Activated CD4-positive, alpha-beta memory T cell treated with anti-CD3 and anti-CD28 coated beads, Interleukin-2, amount 10 ng/mL, durations not matched to agents 7 days and 5 days (primary cell): ENCODE data around the gene SASH1. TPM values are rescaled to one million over a fixed set of nuclear protein-coding genes. Genes with fewer than 3 reads are reported as not detected.
A peak's percentile ranks its signal among the peaks of the same experiment; 100 is the strongest.
"Not testable (repeated sequence)": the region's sequence is repeated elsewhere in the genome, so short reads cannot be mapped to it uniquely, and the experiment has no call there.

Source experiments
- CTCF ChIA-PET: fragments of 350-600 bp; sonication (Branson Sonifier 250); formaldehyde crosslinking; loops from one replicate; lab custom pipeline; 2021; ENCODE audit warnings: antibody characterized with exemption, inconsistent platforms; lab: Charles Lee
- POLR2A ChIA-PET: fragments of 350-600 bp; sonication (Branson Sonifier 250); formaldehyde crosslinking; loops from one replicate; lab custom pipeline; 2021; ENCODE audit warnings: antibody characterized with exemption; lab: Charles Lee
- DNase-seq: peaks from one replicate; pipeline ENCODE4 v3.0.0-alpha.2; 2020
- H3K27ac Mint-ChIP-seq: one replicate; pipeline ENCODE4 v1.8.0; 2021; ENCODE audit warnings: mild to moderate bottlenecking, mixed read lengths
- H3K27me3 Mint-ChIP-seq: one replicate; pipeline ENCODE4 v1.8.0; 2021; ENCODE audit warnings: mixed read lengths
- H3K36me3 Mint-ChIP-seq: one replicate; pipeline ENCODE4 v1.8.0; 2021; ENCODE audit warnings: low read depth, mixed read lengths
- H3K4me1 Mint-ChIP-seq: one replicate; pipeline ENCODE4 v1.8.0; 2021; ENCODE audit warnings: mixed read lengths
- H3K4me3 Mint-ChIP-seq: one replicate; pipeline ENCODE4 v1.8.0; 2021; ENCODE audit warnings: mild to moderate bottlenecking, mixed read lengths
- H3K9me3 Mint-ChIP-seq: one replicate; pipeline ENCODE4 v1.8.0; 2021; ENCODE audit warnings: mixed read lengths
- total RNA-seq, 2 experiments: library from RNA; stranded (reverse); gene quantifications; one replicate each; pipeline ENCODE4 v1.2.3, GENCODE V29; 2021

SASH1 gene
- total RNA-seq, 2 experiments from 2014 or later, result 0.75 to 0.98 TPM

GRCh38 chr6:148340586-148341297 is 1.9 kb upstream of the SASH1 start:
- ChIA-PET POLR2A (no interaction called here), CTCF (no interaction called here)
- H3K4me1 Mint-ChIP-seq, result peaks cover 15% of the 10 kb centered on the region
- peaks cover 39% of the 10 kb centered on the region for H3K27me3 Mint-ChIP-seq
- H3K27ac Mint-ChIP-seq, result no peak overlapping the region
- no peaks in the 10 kb centered on the region for H3K36me3 Mint-ChIP-seq
- DNase-seq, result no peak
- no peaks in the 10 kb centered on the region for H3K9me3 Mint-ChIP-seq
- H3K4me3 Mint-ChIP-seq, result no peak overlapping the region

GRCh38 chr6:148342100-148342349 is 613 bp upstream of the SASH1 start:
- Mint-ChIP-seq H3K9me3 (no peaks in the 10 kb centered on the region), H3K4me3 (peak overlapping the region; percentile 72), H3K27ac (no peak overlapping the region), H3K36me3 (no peaks in the 10 kb centered on the region), H3K27me3 (peaks cover 48% of the 10 kb centered on the region), H3K4me1 (peaks cover 15% of the 10 kb centered on the region)
- CTCF ChIA-PET, result no interaction called here
- POLR2A ChIA-PET, result no interaction called here
- no peak for DNase-seq

GRCh38 chr6:148343047-148343782 is 577 bp downstream of the SASH1 start:
- peak overlapping the region; percentile 53 for H3K4me3 Mint-ChIP-seq
- POLR2A ChIA-PET, result interaction anchor here (0.7 kb wide), 1 partner anchor 54 kb away, joined by 3 read pairs; no protein-coding TSS in a partner anchor
- H3K27me3 Mint-ChIP-seq, result peaks cover 55% of the 10 kb centered on the region

GRCh38 chr6:148345176-148345575 is 2.5 kb downstream of the SASH1 start:
- no peaks in the 10 kb centered on the region for H3K9me3 Mint-ChIP-seq
- H3K27ac Mint-ChIP-seq, result no peak overlapping the region
- ChIA-PET POLR2A (no interaction called here), CTCF (no interaction called here)
- H3K4me3 Mint-ChIP-seq, result no peak overlapping the region
- H3K36me3 Mint-ChIP-seq, result no peaks in the 10 kb centered on the region
- DNase-seq, result no peak
- H3K27me3 Mint-ChIP-seq, result peaks cover 61% of the 10 kb centered on the region
- H3K4me1 Mint-ChIP-seq, result peaks cover 15% of the 10 kb centered on the region

More at GRCh38 chr6:148343047-148343782, 577 bp downstream of the SASH1 start:
- CTCF ChIA-PET, result interaction anchor here (0.6 kb wide), 1 partner anchor 1152 kb away, joined by 3 read pairs; no protein-coding TSS in a partner anchor
- Mint-ChIP-seq H3K4me1 (peaks cover 15% of the 10 kb centered on the region), H3K9me3 (no peaks in the 10 kb centered on the region), H3K27ac (no peak overlapping the region), H3K36me3 (no peaks in the 10 kb centered on the region)
- no peak for DNase-seq

GRCh38 chr6:148345578-148345977 is 2.9 kb downstream of the SASH1 start:
- no peaks in the 10 kb centered on the region for H3K9me3 Mint-ChIP-seq
- H3K4me1 Mint-ChIP-seq, result peaks cover 15% of the 10 kb centered on the region
- H3K36me3 Mint-ChIP-seq, result no peaks in the 10 kb centered on the region
- H3K4me3 Mint-ChIP-seq, result no peak overlapping the region
- peaks cover 61% of the 10 kb centered on the region for H3K27me3 Mint-ChIP-seq
- POLR2A ChIA-PET, result no interaction called here
- DNase-seq, result no peak
- CTCF ChIA-PET, result no interaction called here
- H3K27ac Mint-ChIP-seq, result no peak overlapping the region

- no peaks in the 10 kb centered on the region for H3K36me3 Mint-ChIP-seq
- POLR2A ChIA-PET, result no interaction called here
- no peak overlapping the region for H3K27ac Mint-ChIP-seq
- no peak for DNase-seq
- H3K9me3 Mint-ChIP-seq, result no peaks in the 10 kb centered on the region
- peaks cover 15% of the 10 kb centered on the region for H3K4me1 Mint-ChIP-seq
- CTCF ChIA-PET, result no interaction called here
- H3K27me3 Mint-ChIP-seq, result peaks cover 57% of the 10 kb centered on the region
- no peak overlapping the region for H3K4me3 Mint-ChIP-seq
Observed at GRCh38 chr6:148346681-148347440, 4.2 kb downstream of the SASH1 start.

- CTCF ChIA-PET, result no interaction called here
- no peaks in the 10 kb centered on the region for H3K9me3 Mint-ChIP-seq
- peaks cover 8% of the 10 kb centered on the region for H3K4me1 Mint-ChIP-seq
- no peak overlapping the region for H3K27ac Mint-ChIP-seq
- H3K4me3 Mint-ChIP-seq, result no peak overlapping the region
- DNase-seq, result no peak
- POLR2A ChIA-PET, result no interaction called here
- no peaks in the 10 kb centered on the region for H3K36me3 Mint-ChIP-seq
- peaks cover 50% of the 10 kb centered on the region for H3K27me3 Mint-ChIP-seq
Observed at GRCh38 chr6:148347441-148348054, 4.9 kb downstream of the SASH1 start.

GRCh38 chr6:148348335-148348734 is 5.7 kb downstream of the SASH1 start:
- no peak for DNase-seq
- Mint-ChIP-seq H3K27me3 (peaks cover 46% of the 10 kb centered on the region), H3K4me1 (peaks cover 5% of the 10 kb centered on the region), H3K9me3 (no peaks in the 10 kb centered on the region), H3K4me3 (no peak overlapping the region), H3K36me3 (no peaks in the 10 kb centered on the region), H3K27ac (no peak overlapping the region)
- ChIA-PET POLR2A (no interaction called here), CTCF (no interaction called here)

GRCh38 chr6:148348778-148349177 is 6.1 kb downstream of the SASH1 start:
- DNase-seq, result no peak
- peaks cover under 1% of the 10 kb centered on the region for H3K4me1 Mint-ChIP-seq
- H3K36me3 Mint-ChIP-seq, result no peaks in the 10 kb centered on the region
- POLR2A ChIA-PET, result no interaction called here
- no peak overlapping the region for H3K4me3 Mint-ChIP-seq
- CTCF ChIA-PET, result no interaction called here
- H3K27me3 Mint-ChIP-seq, result peaks cover 44% of the 10 kb centered on the region
- H3K9me3 Mint-ChIP-seq, result no peaks in the 10 kb centered on the region
- no peak overlapping the region for H3K27ac Mint-ChIP-seq

- POLR2A ChIA-PET, result no interaction called here
- no peaks in the 10 kb centered on the region for H3K9me3 Mint-ChIP-seq
- H3K27ac Mint-ChIP-seq, result no peak overlapping the region
- no peaks in the 10 kb centered on the region for H3K4me1 Mint-ChIP-seq
- peaks cover 40% of the 10 kb centered on the region for H3K27me3 Mint-ChIP-seq
- no peak for DNase-seq
- no peaks in the 10 kb centered on the region for H3K36me3 Mint-ChIP-seq
- H3K4me3 Mint-ChIP-seq, result no peak overlapping the region
- CTCF ChIA-PET, result no interaction called here
Observed at GRCh38 chr6:148349466-148349865, 6.8 kb downstream of the SASH1 start.

GRCh38 chr6:148351309-148351708 is 8.7 kb downstream of the SASH1 start:
- Mint-ChIP-seq H3K27ac (no peak overlapping the region), H3K27me3 (peaks cover 30% of the 10 kb centered on the region), H3K4me1 (no peaks in the 10 kb centered on the region), H3K4me3 (no peak overlapping the region), H3K36me3 (no peaks in the 10 kb centered on the region), H3K9me3 (no peaks in the 10 kb centered on the region)
- no peak for DNase-seq
- ChIA-PET POLR2A (no interaction called here), CTCF (no interaction called here)

- H3K27me3 Mint-ChIP-seq, result peaks cover 21% of the 10 kb centered on the region
- CTCF ChIA-PET, H3K27ac Mint-ChIP-seq, H3K36me3 Mint-ChIP-seq, H3K4me3 Mint-ChIP-seq, DNase-seq, POLR2A ChIA-PET, H3K9me3 Mint-ChIP-seq, H3K4me1 Mint-ChIP-seq: not testable (repeated sequence)
Observed at GRCh38 chr6:148352421-148352820, 9.8 kb downstream of the SASH1 start.

- DNase-seq, result no peak
- no peaks in the 10 kb centered on the region for H3K9me3 Mint-ChIP-seq
- ChIA-PET CTCF (no interaction called here), POLR2A (no interaction called here)
- no peak overlapping the region for H3K27ac Mint-ChIP-seq
- no peak overlapping the region for H3K4me3 Mint-ChIP-seq
- no peaks in the 10 kb centered on the region for H3K4me1 Mint-ChIP-seq
- no peaks in the 10 kb centered on the region for H3K36me3 Mint-ChIP-seq
- peaks cover 9% of the 10 kb centered on the region for H3K27me3 Mint-ChIP-seq
Observed at GRCh38 chr6:148358196-148358785, 15.7 kb downstream of the SASH1 start.
